Spleen (tissue), 7 donors: ENCODE results near the gene KIAA0753.

Experiments used
- POLR2A ChIP-seq, 3 donors: fragments of 450-650 bp; IDR thresholded peaks; one replicate each; pipeline ENCODE4 v1.5.1; 2017; ENCODE audit warnings: antibody characterized with exemption in 3 of 3, mild to moderate bottlenecking in 1 of 3
- POLR2AphosphoS5 ChIP-seq, 3 donors: sonication (generic); formaldehyde crosslinking; IDR thresholded peaks; one replicate each; pipeline ENCODE4 v1.5.1; 2017; ENCODE audit warnings: antibody characterized with exemption in 3 of 3
- TF ChIP-seq, protein P1 (sequence below), 11 experiments: fragments of 200-600 bp in 7 of 11; fragments of 450-650 bp in 4 of 11; sonication (generic) in 4 of 11; IDR thresholded peaks in 8 of 11; conservative IDR thresholded peaks in 3 of 11; 1 replicate in 7 of 11; 2 replicates in 4 of 11; pipeline versions ENCODE4 v1.4.0 to v1.8.0; 2016 to 2021; ENCODE audit warnings: antibody characterized with exemption in 11 of 11, inconsistent platforms in 4 of 11, mild to moderate bottlenecking in 1 of 11
- donor health status: DM: no; HTN: no; CAD: no; lungs with moderate emphysema.
- donor health status: DM: no; HTN: no; CAD: no.
- donor health status: DM: no; HTN: no; CAD: no.

DNA sequence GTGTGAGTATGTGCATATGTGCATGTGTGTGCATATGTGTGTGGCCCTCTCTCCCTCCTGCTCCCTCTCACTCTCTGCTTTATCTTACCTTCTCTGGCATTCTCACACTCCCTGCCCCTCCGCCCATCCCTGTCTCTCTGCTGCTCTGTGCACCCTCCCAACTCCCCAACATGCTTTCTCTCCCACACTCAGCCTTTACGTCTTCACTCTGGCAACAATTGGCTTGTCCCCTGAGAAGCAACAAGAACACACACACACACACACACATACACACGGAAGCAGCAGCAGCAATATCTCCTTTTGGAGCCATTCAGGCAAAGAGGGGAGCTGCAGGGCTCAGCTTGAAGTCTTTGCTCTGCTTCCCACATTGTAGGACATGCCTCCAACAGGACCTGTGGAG lies 112.0 kb downstream of the KIAA0753 start:
- TF ChIP-seq, protein P1, sequence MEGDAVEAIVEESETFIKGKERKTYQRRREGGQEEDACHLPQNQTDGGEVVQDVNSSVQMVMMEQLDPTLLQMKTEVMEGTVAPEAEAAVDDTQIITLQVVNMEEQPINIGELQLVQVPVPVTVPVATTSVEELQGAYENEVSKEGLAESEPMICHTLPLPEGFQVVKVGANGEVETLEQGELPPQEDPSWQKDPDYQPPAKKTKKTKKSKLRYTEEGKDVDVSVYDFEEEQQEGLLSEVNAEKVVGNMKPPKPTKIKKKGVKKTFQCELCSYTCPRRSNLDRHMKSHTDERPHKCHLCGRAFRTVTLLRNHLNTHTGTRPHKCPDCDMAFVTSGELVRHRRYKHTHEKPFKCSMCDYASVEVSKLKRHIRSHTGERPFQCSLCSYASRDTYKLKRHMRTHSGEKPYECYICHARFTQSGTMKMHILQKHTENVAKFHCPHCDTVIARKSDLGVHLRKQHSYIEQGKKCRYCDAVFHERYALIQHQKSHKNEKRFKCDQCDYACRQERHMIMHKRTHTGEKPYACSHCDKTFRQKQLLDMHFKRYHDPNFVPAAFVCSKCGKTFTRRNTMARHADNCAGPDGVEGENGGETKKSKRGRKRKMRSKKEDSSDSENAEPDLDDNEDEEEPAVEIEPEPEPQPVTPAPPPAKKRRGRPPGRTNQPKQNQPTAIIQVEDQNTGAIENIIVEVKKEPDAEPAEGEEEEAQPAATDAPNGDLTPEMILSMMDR (IDR thresholded peaks at IDR 0.05 in 8 of 11, conservative IDR thresholded peaks at IDR 0.05 in 3 of 11), result no peak
- TF ChIP-seq POLR2A (IDR thresholded peaks at IDR 0.05) (no peak), POLR2AphosphoS5 (IDR thresholded peaks at IDR 0.05) (no peak)
